Left renal pelvis (tissue), 4 donors: ENCODE results near the gene COBL. TPM values are rescaled to one million over a fixed set of nuclear protein-coding genes. Genes with fewer than 3 reads are reported as not detected.

Experiments
- DNase-seq, 4 donors: peaks; one replicate each; pipeline ENCODE4 v3.0.0-alpha.2; 2013; ENCODE audit warnings: low read depth in 4 of 4, low spot score in 3 of 4
- polyA plus RNA-seq, 4 donors: library from polyadenylated mRNA; unstranded; fragments of 120-200 nt; gene quantifications; one replicate each; pipeline ENCODE4 v1.2.1, GENCODE V29; 2013; ENCODE audit not compliant: insufficient read length in 4 of 4

COBL gene
- polyA plus RNA-seq, 4 donors: 0.50 to 21.5 (median 16.0) TPM

DNA sequence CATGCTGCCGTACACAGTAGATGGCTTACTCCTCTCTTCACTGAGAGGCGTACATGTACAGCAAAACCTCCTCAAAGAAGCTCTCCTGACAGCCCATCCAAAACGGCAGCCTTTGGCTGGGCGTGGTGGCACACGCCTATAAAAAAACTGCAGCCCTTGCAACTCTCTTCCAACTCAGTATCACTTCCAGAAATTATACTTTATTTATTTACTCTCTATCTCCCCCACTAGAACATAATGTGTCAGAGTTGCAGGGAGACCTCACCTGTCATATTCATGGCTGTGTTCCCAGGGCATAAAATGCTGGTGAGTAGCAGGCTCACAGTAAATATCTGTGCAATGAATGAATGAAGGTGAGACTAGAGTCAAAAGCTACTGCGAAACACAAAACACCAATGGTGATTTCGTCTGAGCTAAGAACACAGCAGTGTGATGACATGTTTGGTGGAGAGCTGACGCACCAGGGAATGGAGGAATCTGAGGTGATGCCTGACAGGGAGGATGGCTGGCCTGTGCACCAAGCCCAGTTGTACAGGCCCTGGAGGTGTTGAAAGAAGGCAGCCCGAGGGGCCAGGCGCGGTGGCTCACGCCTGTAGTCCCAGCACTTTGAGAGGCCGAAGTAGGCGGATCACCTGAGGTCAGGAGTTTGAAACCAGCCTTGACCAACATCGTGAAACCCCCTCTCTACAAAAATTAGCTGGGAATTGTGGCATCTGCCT is 55.3 kb downstream of the COBL start:
- DNase-seq: no peak

DNA sequence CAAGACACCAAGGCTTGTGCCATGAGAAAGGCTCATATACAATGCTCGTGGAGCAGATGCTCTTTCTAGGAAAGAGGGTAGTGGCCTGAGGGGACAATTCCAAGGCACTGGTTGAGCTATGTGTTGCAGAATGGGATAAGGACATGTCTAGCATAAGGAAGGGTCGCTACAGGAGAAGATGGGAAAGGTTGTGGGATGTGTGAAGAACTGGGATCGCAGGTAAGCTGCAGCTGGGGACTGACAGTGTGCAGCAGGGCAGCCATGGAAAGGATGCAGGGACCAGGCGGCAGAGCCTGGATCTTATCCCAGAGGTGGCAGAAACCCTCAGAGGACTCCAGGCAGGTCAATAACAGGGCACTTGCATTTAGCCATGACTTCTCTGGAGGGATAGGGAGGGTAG is 56.1 kb downstream of the COBL start:
- DNase-seq: no peak

DNA sequence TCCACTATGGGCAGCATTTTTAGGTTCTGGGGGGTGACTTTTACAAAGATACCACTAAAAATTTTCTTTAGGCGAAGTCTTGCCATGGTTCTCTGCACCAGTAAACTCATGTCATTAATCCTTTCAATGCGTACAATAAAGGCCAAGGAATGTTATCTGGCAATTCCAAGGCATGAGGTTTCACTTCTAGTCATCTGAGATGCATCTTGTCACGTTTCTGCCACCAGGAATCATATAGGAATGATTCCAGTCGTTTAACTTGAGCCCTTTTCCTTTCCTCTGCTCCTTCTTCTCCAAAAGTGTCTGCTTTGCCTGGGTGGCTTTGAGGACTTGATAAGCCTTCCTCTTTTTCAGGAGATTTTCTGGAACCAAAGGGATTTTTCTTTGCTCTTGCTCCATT is 56.8 kb downstream of the COBL start:
- DNase-seq: no peak

DNA sequence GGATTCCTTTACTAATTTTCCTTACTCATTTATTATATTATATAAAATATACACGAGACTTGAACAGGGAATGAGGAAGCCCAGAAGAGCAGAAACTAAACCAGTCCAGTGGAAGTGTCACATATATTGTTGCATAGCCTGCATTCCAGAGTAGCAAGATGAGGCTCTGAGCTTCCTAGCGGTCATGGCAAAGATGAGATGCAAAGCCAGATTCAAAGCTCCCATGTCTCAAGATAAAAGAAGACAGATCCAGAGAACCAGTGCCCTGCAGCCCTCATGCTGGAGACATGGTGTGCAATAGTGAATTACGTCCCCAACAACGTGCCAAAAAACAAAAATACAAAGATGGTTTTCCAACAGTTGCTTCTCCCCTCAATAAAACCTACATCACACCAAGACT is 59.7 kb downstream of the COBL start:
- DNase-seq: no peak

DNA sequence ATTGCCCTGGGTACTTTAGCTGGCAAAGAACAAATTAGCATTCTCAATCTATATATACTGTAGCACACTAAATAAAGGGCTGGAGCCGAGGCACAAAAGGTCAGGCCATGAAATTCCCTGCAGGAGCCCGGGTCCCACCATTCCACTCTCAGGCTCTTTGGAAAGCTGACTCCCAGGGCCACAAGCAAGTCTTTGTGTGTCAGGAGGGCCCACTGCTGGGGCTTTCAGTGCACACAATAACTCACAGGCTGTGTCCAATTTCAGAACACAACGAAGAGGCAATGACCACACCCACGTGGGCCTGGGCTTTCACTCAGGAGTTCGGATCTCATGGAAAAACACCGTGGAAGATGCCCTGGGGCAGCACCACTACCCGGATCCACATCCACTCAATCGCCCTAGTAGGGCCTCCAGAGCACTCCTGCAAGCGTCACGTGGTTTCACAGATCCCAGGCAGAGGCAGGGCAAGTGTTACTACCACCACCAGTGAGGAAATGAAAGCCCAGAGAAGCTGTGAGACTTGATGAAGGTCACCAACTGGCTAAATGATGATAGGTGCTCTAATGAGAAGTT is 60.3 kb downstream of the COBL start:
- DNase-seq: no peak

DNA sequence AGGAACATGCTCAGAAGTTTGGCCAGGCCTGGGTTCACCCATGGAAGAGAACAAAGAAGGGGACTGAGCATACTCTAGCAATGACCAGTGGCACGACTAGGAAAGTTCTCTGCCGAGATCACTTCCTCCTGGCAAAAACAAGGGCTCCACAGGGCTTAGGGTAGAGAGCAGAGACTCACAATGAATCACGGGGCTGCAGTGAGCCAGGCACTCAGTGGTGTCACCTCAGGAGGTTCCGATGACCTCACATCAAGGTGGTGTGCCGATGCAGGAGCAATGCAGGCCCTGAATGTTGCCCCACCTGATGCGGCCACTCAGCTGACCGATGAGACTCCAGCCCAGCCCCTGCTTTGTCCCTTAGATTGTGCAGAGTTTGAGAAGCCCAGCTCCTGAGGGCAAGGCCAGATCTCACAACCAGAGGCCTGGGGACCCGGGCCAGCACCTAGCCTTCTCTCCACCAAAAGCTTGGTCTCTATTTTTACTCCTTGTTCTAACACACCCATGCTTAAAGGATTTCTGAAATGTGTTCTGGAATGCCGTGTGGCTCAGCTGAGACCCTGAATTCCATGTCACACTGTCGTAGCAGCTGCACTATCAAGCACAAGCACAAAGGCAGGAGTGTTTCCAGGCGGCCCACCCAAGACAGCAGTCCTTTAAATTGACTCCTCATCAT is 60.9 kb downstream of the COBL start:
- DNase-seq: no peak

DNA sequence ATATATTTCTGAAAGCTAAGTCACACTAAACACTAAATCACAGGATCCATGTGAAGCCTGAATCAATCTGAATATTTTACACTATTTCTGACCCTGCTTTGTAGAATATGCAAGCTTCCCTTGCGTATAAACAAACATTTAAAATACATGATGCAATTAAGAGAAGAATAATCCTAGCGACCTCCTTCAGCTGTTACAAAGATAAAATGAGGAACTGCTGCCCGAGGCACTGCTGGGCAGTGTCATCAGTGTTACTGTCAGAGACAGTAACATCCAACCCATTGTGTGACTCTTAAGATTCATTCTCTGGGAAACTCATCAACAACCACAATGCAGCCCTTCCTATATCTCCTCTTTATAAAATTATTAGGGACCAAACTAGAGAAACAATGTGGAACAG is 61.6 kb downstream of the COBL start:
- no peak for DNase-seq

DNA sequence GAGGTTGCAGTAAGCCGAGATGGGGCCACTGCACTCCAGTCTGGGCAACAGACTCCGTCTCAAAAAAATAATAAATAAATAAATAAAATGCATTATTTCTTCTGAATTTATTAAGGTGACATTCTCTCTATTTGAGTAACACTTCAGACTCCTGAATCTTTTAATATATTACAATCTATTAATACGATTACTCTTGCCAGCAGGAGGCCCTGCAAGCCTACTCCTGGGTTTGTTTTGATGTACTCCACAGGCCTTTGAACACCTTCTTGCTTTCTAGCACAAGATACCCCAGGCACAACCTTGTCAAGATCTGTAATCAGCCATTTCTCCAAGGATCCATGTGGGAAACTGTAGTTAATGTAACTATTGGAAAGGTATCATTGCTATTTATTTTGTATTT is 63.5 kb downstream of the COBL start:
- DNase-seq: no peak

DNA sequence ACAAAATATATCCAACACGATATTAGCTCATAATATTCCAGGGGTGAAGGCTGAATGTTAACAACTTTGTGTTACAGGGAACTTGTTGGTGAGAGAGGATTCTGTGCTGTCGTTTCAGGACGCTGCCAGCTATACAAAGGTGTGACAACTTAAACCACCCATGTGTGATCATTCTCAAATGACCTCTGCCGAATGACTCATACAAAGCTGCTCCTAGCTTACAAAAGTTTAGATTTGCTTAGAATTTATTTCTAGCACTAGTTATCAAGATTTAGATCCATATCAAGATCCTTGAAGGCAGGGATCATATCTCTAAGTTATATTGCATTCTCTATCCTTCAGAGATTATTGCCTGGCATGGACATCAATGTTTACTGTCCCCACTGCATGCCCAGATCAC is 65.3 kb downstream of the COBL start:
- no peak for DNase-seq

DNA sequence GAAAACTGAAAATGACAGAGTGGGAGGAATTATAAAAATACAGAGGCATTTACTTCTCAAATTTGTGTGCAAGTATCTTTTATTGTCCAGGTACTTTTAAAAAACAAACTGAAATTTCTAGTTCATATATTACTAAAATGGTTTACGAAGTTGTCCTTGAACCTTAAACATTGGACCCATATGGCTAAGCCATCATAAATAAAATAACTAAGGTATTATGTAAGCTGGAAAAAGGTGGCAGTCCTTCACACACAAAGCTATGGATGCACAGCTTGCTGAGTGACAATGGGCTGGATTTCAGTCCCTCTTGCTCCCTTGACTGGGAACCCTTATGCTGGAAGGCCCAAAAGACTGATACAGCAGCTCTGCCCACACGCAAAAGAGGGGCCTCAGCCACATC is 66.1 kb downstream of the COBL start:
- no peak for DNase-seq

DNA sequence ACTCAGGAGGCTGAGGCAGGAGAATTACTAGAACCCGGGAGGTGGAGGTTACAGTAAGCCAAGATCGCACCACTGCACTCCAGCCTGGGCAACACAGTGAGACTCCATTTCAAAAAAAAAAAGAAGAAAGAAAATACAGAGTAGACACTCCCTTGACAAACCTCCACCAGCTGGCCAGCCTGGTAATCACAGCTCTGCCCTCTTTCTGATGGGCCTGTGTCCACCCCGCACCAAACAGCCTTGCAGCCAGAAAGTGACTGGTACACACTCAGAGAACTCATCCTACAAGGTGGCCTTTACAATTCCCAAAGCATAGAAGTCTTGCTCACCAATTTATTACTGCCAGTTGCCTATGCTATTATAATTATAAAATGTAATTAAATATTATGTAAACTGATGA is 66.6 kb downstream of the COBL start:
- DNase-seq: no peak

DNA sequence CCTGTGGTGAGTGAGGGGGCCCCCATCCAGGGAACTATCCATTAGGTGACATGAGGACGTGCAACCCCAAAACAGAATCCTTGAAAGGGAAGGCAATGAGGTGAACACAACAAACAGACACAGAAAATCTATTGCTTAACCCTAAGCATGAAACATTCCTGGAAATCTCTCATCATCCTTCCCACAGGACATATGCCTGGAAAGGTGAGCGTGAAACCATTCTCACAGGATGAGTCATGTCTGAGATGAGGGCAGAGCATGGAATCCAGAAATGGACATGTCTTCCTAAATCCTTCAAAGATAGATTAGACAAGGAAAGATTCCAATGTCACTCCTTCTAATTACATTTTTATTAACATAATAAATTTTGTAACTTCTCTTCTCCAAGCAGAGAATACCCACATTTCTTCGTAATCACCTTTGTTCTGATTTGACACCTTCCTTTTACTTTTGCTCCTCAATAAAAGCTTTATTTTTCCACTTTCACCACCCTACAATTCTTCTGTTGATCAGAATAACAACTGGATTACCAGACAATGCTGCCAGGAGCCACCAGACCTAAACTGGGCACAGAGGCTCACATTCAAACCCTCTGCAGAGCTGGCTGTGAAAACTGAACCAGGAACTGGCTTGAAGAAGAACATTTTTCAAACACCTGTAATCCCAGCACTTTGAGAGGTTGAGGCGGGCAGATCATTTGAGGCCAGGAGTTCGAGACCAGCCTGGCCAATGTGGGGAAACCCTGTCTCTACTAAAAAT is 67.2 kb downstream of the COBL start:
- DNase-seq: no peak

DNA sequence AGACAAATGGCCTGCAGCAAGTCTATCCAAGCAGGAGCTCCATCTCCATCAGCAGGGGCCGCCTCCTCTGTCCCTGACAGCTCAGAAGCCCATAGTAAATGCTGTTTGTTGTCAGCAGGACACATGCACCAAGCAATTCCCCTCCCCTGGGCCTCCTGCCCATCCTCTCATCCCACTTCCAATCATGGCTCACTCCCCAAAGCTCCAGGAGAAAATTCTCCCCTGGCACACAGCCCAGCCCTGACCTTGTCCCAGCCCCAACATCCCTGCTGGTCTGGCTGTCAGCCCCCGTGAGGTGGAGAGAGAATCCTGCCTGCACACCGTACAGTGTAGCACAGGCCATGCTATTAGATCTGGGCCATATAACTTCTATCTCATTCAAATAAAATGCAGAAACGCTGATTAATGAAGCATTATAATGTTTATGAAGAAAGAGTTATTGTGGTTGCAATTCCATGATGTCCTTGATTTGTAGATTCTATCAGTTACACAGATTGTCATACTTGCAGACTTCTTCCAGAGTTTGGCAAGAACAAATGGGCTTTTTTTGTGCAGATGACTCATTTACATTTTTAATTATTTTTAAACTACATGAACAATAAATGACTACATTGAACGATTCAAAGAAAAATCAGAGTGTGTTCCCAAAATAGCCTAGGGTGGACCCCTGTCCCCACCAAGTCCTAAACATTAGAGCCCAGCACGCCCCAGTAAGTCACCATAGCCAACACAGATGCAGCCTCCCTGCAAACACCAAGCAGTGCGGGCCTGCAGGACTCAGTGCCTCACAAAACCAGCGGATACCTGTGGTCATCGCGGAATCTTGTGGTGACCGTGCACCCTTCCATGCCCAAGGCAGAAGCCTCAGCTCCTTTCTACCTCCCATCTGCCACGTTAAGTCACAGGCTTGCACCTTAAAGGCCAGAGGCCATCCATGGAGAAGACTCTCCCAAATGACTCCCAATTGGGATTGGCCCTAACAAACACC is 70.1 kb downstream of the COBL start:
- no peak for DNase-seq

DNA sequence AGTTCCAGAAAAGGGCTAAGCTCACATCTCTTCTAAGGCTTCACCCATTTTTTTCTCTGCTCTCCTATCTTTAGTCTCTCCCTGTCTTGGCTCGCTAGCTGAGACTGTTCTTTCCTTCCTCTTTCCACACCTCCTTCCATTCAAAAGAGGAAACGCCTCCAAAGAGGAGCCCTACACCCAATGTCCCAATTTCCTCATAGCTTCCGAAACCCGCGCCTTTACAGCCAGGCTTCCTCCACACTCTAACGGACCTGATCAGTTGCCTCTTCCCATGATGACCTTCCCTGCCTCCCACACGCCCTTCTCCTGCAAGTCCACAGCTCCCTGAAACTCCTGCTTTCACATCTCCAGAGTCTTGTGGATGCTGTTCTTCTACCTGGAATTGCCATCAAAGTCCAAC is 71.7 kb downstream of the COBL start:
- DNase-seq: no peak

DNA sequence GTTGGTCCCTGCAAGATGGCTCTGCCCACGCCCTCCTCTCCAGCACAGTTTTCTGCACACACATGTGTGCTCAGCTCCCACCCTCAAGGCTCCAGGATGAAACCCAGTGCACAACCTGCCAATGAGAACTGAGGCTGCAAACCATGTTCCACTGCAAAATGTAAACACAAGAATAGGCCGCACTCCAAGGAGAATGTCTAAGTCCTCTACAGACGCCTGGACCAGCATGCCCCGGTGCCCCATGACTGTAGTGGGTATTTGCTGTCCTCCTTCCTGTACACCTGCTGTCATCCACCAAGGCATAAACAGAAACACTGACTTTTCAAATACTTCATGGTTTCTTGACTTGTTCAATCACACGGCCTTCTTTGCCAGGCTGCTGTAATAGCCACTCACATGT is 72.6 kb downstream of the COBL start:
- DNase-seq: no peak

DNA sequence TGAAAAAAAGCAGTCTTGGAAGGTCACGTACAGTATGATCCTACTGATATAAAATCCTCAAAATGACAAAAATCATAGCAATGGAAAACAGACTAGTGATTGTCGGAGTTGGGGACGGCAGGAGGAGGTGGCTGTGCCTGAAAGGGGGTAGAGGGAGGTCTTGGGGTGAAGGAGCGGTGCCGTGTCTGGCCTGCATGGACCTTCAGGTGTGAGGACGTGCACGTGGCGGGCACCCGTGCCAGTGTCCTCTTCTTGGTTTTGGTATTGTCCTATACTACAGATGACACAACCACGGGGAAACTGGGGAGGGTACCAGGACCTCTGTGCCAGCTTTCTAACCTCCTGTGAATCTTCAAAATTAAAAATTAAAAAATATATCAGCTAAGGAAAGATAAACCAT is 73.0 kb downstream of the COBL start:
- no peak for DNase-seq

DNA sequence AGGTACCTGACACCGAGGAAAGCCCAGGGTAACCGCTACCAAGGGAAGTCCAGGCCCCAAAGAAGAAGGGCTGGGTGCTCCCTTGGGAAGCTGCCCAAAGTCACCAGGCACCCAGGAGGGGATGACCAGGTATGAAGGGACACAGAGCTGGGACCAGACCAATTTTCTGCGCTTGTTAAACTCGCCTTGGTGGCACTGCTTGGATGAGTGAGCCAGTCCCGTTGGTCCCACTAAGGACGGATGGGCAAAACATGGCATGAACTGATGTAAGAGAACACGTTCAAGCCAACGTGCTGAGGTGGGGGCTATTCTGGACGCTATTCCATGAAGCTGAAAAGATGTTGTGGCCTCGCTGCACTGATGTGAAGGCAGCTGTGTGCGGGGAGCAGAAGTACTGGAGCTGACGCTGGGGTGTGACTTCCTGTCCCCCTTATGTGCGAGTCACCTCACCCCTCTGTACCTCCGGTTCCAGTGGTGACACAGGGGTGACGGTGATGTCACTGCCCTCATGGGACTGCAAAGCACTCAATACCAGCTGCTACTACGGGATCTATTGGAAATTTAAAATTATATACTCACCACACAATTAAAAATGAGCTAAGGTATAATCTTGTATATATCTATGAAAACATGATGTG is 73.6 kb downstream of the COBL start:
- DNase-seq: no peak

DNA sequence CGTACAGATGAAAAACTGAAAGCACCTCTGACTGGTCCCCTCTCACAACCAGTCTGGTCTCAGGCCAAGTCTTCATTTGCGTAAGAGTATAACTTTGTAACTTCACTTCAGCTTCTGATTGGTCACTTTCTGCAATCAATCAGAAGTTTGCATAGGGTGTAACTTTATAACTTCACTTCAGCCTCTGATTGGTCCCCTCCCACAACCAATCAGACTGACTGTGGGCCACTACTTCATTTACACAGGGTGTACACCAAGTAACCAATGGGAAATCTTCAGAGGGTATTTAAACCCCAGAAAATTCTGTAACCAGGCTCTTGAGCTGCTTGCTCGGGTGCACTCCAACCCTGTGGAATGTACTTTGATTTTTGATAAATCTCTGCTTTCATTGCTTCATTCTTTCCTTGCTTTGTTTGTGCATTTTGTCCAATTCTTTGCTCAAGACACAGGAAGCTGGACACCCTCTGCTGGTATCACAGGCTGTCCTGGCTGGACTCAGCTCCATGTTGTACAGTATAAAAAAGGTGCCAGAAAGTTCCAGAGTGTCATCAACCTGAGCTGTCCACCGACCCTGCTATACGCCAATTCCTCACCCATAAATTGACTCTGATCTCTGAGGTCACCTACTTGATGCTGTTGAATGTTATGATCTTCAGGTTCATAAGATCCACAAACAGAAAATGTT is 74.5 kb downstream of the COBL start:
- DNase-seq: no peak

DNA sequence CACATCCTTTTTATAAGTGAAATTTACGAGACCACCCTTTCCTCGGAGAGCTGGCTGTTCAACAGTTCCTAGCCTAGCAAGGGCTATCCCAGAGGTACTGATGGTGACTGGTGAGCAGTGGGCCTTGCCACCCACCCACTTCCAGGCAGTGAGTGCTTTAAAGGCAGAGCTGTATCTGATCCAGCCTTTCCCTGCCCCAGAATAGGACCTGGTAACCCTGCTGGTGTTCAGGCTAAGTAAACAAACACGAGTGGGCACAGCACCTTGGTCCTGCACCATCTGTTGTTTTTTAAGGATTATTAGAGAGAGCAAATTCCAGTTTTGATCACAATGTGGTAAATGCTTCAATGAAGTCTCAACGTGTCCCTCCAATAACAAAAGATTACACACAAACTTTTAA is 75.7 kb downstream of the COBL start:
- no peak for DNase-seq
